Suppressor macrophage (primary cell): Measurements from ENCODE around the gene BLOC1S6.
A peak's percentile ranks its signal among the peaks of the same experiment; 100 is the strongest.

Experiments
- DNase-seq, 4 experiments: peaks; one replicate each; pipeline ENCODE4 v3.0.0-alpha.2; 2020 to 2022

Gene BLOC1S6

DNA sequence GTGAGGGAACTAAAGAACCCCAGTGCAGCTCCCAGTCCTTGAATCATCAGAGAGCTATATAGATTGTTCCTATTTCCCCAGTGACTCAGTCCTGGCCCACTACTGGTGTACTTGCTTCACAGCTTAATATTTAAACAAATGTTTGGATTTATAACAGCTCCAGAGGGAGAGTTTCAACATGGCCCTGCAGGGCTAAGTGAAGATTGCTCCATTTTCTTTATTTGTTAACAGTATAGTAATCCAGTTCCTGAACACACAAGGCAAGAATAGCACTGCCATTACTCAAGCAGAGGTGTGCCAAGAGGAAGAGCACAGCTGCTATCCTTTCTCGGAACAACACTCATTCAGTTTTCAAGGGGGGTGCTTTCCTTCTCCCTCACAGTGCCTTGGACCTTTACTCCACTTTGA, 54.2 kb downstream of the BLOC1S6 start:
- DNase-seq: peak; percentile 74 to 94 (median 86)

DNA sequence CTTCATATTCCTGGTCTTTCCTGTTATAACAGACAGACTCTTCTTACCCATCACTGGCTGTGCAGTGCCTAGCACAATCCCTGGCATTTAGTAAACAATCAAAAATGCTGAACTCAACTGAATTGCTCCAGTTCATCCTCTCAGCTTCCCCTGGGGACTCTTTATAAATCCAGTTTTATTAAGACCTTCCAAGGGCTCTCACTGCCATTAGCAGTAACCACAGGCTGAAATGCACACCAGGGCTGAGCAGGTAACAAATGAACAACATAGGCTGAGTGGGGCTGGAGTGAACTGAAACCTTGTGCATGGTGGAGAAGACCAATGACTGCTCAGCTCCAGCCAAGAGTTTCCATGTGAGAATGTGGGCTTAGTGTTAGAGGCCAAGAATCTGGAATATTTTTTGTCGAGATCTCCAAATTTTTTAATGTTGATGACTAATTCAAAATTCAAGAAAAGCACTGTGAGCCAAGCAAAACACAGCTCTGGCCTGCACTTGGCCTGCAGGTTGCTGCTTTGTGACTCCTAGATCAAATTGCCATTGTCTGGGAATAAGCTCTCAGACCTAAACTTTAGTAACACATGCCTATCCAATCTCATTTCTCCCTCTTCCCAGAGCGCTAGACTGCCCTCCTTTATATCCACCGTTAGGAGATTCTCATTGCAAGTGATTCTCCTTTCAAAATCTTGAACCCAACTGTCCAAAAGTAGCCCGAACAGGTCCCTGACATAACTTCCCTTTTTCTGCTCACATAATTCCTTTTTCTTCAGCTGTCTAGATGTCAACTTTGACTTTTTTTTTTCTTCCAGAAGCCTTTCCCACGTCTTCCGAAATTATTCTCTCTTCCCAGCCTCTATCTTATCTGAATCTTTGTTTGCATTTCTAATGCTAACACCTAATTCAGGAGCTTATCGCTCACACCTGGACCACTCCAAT, 55.1 kb downstream of the BLOC1S6 start:
- peak in 3 of 4 experiments; percentile 37 to 63 (median 54) for DNase-seq

DNA sequence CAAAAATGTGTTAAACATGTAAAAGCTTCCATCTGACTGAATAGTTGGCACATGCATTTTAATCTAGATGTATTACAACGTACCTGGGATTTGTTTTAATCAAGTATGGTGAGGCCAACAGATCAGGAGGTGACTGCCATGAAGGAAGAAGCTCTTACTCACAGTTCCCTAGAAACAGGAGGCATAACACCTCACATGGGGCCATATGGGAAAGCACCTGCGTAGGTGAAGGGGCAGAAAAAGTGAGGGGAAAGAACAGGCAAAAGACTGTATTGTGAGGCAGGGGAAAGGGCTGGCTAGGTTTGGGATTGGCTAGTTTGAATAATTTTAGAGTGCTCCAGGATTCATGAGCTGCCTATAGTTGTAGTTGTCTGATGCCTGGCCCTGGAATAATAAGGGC, 57.3 kb downstream of the BLOC1S6 start:
- no peak for DNase-seq

DNA sequence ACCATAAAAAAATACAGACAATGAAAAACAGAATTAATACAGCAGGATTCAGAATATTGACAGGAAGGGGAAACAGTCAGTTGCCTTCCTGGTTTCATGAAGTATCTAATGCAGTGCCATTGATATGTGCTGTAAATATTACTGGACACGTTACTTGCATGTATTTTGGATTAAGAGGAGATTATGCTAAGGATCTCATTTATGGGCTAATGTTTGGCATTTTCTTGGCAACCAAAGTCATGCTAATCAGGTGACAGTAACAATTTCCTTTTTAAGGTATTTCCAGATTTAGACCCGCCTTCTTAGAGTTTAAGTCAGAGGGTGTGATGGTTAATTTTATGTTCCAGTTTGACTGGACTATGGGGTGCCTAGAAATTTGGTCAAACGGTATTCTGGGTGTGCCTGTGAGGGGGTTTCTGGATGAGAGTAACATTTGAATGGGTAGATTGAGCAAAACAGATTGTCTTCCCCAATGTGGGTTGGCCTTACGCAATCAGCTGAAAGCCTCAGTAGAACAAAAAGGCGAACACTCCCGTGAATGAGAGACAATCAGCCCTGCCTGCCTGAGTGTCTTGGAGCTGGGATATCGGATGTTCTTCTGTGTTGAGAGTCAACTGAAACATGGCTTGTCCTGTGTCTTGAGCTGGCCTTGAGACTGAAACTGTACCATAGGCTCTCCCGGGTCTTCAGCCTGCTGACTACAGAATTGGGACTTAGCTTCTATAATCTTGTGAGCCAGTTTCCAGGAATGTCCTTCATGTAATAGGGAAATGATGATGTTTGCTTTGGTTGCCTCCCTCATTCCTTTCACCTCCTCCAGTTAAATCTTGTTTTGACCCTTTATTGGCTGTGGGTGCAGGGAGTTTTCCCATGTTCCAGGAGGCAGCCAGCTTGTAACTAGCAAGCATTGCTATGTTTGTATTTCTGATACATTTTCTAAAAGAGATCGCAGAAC, 58.1 kb downstream of the BLOC1S6 start:
- DNase-seq: peak; percentile 63 to 85 (median 78)

DNA sequence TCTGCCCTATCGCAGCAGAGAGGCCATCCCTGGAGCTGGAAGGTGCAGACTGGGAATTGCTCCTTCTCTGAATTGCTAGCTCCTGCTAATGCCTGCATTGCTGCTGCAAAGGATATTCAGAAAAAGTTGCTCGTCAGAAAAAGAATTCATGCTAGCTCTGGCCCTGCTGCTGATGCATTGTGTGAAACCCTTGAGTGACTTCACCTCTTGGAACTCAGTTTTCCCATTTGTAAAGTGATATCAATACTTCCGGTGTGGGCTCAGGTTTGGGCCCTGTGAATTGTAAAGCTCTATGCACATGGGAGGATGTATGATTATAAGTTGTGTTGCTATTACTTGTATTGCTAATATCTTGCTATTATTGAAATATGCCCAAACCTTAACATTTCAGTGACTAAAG, 59.0 kb downstream of the BLOC1S6 start:
- DNase-seq: no peak

DNA sequence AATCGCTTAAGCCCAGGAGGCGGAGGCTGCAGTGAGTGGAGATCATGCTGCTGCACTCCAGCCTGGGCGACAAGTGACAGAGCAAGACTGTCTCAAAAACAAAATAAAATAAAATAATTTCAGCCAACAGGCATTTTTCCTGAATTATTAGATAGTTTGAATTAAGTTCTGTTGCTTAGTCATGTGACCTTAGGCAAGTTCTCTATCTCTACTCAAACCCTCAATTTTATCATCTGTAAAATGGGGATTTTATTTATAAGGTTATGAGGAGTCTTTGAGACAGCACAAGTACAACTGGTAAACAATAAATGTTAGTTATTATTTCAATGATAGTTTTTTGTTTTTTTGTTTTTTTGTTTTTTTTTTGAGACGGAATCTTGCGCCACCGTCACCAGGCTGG, 60.6 kb downstream of the BLOC1S6 start:
- DNase-seq: no peak

DNA sequence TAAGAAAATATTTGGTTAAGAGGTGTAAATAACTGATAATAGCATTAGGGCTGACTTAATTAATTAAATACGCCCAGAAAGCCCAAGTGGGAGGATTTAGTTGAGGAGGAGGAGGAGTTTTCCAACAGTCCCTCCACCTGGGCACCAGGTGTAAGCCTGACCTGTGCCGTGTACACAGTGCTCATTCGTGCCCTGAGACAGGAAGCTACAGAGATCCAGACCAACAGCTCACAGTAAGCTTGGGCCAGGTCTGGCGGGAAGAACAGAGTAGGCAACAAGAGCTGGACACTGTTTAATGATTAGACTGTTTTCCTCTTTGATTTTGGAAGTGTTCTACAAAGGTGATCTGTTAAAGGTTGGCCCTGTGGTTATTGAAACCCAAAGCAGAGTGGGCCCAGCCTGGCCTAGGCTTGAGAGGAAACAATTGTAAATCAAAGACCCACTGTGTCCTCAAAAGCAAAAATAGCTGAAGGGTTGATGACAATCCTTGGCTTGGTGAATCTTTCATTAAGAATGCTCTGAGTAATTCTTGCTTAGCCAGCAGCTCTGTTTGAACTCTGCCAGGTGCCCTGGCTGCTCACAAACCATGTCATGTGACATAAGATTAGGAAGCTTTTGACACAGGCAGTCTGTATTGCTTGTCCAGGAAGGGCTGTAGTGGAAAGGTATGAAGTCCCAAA, 61.5 kb downstream of the BLOC1S6 start:
- no peak for DNase-seq

DNA sequence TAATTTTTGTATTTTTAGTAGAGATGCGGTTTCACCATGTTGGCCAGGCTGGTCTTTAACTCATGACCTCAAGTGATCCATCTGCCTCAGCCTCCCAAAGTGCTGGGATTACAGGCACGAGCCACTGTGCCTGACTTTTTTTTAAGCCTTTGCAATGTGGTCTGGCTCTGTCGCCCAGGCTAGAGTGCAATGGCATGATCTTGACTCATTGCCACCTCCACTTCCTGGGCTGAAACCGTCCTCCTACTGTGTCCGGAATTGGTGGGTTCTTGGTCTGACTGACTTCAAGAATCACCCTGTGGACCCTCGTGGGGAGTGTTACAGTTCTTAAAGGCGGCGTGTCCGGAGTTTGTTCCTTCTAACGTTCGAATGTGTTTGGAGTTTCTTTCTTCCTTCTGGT, 62.8 kb downstream of the BLOC1S6 start:
- DNase-seq: peak; percentile 77 to 91 (median 89)

DNA sequence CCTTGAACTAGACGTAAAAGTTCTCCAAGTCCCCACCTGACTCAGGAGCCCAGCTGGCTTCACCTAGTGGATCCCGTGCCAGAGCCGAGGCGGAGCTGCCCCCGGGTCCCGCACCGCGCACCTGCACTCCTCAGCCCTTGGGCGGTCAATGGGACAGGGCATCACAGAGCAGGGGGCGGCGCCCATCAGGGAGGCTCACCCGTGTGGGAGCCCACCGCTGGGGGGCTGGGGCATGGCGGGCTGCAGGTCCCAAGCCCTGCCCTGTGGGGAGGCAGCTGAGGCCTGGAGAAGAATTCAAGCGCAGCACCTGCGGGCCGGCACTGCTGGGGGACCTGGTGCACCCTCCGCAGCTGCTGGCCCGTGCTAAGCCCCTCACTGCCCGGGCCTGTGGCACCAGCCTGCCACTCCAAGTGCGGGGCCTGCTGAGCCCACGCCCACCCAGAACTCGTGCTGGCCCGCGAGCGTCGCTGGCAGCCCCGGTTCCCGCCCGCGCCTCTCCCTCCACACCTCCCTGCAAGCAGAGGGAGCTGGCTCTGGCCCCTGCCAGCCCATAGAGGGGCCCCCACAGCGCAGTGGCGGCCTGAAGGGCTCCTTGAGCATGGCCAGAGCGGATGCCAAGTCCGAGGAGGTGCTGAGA, 63.8 kb downstream of the BLOC1S6 start:
- DNase-seq: no peak

DNA sequence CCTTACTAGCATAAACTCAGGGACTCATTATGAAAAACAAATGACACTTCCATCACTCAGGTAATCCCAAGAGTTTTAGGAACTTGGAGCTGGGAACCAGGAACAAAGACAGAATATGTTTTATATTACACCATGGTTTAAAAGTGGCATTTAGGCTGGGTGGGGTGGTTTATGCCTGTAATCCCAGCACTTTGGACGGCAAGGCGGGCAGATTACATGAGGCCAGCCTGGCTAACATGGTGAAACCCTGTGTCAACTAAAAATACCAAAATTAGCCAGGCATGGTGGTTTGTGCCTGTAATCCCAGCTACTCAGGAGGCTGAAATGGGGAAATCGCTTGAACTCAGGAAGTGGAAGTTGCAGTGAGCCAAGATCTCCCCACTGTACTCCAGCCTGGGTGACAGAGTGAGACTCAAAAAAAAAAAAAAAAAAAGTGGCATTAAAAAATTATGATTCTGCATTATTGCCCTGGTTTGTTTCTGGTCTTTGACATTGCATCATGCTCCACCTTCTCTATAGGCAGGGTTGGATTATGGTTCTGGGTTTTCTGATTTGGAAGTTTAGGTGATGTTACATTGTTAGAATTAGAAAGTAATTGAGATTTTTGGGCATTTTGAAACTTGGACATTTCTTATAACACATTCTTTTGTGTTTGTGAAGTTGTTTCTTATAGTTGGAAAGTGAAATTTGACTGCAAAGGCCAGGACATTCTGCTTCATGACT, 66.7 kb downstream of the BLOC1S6 start:
- DNase-seq: peak; percentile 73 to 90 (median 86)

DNA sequence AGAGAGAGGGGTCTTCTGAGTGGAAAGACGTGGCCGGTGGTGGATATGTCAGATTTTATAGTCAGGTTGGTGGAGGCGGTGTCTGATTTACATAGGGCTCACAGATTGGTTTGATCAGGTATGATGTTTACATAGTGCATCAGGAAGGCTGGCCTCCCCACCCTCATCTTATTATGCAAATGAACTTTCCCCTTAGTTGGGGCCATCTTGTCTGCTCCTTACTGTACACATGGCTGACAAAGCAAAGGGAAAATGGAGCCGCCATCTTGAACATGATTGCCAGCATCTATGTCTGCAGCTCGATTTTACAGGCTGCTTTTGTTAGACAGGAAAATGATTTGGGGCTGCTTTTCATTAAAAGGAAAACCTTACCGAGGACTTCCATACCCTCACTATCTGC, 67.6 kb downstream of the BLOC1S6 start:
- DNase-seq: no peak

DNA sequence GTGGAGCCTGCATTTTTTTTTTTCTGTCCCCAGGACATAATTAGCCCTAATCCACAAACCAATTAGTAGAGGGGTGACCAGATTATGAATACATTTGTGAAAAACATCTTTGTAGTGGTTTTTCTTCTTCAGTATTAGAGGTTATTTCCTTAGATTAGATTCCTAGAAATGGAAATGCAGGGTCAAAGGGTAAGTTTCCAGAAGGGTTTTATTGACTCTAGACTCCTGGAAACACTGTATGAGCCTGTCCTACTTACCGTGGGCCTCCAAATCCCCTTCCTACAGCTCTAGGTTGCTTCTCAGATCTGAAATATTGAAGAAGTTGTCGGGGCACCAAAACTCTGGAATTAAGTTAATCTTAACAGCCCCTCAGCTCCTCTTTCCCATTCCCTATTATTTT, 70.1 kb downstream of the BLOC1S6 start:
- no peak for DNase-seq

DNA sequence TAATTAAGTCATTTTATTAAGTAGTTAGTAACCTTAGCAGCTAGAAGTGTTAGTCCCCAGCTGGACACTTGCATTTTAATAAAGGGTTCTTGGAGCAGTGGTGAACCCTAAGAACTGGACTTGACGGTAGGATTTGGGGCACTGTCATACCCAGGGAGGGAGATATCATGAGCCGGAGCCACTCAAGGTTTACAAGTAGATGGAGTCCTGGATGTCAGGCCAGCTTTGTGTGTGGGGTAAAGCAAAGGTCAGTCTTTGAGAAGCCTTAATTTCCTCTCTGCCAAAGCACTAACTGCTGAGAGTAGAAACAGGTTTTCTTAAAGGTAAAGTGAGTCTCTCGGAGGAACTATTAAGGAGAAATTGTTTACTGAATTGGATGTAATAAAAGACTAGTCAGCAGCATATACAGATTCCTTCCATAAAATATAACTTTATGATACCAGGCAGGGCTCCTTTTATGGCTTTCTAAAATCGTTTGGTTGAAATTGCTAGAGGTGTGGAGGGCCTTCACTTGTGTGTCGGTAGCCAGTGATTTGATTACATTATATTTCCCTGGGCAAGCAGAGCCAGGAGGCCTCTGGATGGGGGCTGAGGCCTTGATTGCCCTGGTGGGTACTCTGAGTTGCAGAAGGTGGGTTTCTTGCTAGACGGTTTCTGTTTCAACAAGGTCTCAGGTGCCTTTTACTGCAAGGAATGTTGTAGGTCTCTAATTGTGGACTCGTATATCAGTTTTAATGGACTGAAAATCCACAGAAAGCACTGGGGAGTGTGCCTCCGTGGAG, 70.8 kb downstream of the BLOC1S6 start:
- no peak for DNase-seq
